Epithelial cell of prostate (primary cell): ENCODE data around the gene TEX29.

ENCODE experiments used
- DNase-seq: peaks from one replicate; pipeline ENCODE4 v3.0.0-alpha.2; 2011; ENCODE audit warnings: low read depth, low spot score
- H3K27ac ChIP-seq: fragments of 450-650 bp; 2 replicates; pipeline ENCODE4 v1.5.1; 2017; ENCODE audit warnings: mild to moderate bottlenecking

Gene TEX29

GRCh38 chr13:111288276-111288675, 32.2 kb upstream of the TEX29 start:
- no peak for DNase-seq
- H3K27ac ChIP-seq: no peak overlapping the region

GRCh38 chr13:111289251-111289650, 31.2 kb upstream of the TEX29 start:
- no peak for DNase-seq
- no peak overlapping the region for H3K27ac ChIP-seq

DNA sequence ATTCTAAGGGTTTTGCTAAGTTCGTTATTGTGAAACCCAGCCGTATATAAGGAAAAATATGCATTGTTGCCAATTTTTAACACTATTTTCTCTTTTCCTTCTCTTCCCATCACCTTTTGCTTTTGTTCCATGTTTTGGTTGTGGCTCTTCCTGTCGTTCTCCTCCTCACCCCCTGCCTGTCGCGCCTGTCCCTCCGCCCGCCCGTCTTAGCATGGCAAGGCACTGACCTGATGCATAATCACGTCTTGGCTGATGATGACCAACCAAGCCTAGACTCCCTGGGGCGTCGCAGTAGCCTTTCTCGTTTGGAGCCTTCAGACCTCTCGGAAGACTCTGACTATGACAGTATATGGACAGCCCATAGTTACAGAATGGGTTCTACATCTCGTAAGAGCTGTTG, 28.5 kb upstream of the TEX29 start:
- no peak for DNase-seq

GRCh38 chr13:111292710-111293485, 27.5 kb upstream of the TEX29 start:
- no peak for DNase-seq
- H3K27ac ChIP-seq: no peak overlapping the region

More for the DNA sequence above, 28.5 kb upstream of the TEX29 start:
- H3K27ac ChIP-seq: no peak overlapping the region

DNA sequence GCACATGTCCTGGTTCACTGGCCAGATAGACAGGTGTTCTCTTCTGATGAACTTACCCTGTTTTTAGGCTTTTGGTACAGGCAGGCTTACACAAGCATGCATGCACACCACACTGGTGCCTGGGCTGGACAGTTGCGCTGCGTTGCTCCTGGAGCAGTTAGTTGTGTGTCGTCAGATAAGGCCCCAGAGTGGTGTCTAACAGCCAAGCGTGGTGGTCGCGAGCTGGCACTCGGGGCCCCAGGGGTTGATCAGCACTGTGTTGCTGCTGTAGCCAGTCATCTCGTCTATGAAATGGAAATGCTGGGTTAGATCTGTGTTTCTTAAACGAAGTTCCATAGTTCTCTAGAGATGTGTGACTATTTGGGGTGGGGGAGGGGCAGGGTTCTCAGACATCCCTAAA, 24.6 kb upstream of the TEX29 start:
- H3K27ac ChIP-seq: no peak overlapping the region
- DNase-seq: no peak

DNA sequence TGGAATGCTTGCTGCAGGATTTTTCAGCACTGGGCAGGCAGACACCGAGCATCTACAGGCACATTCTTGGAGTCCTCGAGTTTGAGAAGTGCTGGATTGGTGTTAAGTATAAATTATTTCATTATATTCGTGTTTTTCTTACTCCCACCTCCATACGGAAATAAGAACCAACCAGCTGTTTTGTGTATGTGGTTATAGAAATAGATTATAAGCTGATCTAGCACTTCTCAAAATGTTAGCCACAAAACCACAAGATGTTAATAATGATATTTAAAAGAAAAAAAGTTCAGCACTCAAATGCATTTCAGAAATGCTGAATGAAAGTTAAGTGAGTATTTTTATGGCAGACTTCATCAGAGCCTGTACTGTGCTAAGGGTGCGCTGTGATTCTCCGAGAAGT, 24.0 kb upstream of the TEX29 start:
- no peak overlapping the region for H3K27ac ChIP-seq
- DNase-seq: no peak

- H3K27ac ChIP-seq: no peak overlapping the region
- DNase-seq: no peak
Observed at GRCh38 chr13:111298214-111298975, 22.0 kb upstream of the TEX29 start.

DNA sequence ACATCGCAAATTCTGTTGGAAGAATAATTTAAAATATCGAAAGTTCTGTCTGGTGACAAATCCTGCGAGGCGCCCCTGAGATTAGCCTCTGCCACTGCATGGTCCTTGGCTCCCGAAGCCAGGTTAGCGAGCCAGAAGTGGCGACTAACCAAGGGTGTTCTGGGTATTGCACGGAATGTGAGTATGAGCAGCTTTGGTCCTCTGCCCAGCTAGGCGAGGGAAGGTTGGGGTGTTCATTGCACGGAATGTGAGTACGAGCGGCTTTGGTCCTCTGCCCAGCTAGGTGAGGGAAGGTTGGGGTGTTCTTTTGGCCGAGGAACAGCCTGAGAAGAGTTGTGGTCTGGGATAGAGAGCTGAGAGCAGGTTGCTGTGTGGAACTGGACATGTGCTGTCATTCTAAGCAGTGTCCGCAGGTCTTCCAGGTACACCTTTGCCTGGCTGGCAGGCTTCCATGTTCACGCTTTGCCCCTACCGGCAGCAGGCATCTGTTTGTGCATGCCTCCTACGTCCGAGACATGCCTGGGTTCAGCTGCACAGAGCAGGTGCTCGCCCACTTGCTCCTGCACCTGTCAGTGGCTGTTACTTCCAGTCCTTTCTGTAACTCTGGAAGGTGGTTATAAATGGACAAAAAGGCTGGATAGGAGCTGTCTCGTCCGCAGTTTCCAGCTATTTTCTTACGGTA, 18.3 kb upstream of the TEX29 start:
- no peak overlapping the region for H3K27ac ChIP-seq
- DNase-seq: no peak

DNA sequence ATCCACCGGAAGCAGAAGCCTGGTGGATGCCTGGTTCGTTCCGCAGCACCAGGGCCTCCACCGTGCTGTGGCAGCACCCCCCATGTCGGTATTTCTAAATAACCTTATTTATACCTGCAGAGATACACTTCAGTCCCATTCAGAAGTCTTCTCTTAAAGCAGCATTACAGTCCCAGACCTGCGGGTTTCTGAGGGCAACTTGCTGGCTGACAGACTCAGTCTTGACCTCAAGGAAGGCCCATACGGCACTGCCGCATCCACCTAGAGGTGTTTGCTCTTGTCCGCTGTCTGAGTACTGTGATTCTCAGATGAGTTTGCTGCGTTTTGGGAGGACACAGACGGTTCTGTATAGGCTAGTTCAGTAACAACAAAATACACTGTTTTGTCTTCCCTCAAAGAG, 16.9 kb upstream of the TEX29 start:
- DNase-seq: no peak

DNA sequence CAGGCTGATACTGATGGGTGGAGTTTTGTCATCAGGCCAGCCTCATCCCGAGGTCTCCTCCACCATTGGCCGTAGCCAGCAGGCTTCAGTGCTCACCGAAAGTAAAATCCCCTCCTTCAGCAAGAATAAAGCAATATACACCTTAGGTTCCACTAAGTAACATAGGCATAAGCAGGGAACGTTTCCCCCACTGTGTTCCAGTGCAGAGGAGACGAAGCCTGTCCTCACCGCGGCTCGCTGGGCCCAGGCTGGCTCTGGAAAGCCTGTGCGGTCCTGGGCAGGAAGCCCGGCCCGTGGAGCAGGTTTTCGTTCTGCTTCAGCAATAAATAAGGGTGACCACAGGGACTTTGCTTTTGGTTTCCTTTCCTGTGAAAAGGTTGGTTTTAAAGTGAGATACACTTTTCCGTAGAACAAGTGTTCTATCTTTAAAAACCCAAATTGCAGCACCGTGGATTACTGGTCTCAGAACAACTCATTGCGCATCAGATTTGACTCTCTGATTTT, 16.3 kb upstream of the TEX29 start:
- no peak overlapping the region for H3K27ac ChIP-seq
- DNase-seq: no peak

More for the DNA sequence above, 16.9 kb upstream of the TEX29 start:
- H3K27ac ChIP-seq: no peak overlapping the region

DNA sequence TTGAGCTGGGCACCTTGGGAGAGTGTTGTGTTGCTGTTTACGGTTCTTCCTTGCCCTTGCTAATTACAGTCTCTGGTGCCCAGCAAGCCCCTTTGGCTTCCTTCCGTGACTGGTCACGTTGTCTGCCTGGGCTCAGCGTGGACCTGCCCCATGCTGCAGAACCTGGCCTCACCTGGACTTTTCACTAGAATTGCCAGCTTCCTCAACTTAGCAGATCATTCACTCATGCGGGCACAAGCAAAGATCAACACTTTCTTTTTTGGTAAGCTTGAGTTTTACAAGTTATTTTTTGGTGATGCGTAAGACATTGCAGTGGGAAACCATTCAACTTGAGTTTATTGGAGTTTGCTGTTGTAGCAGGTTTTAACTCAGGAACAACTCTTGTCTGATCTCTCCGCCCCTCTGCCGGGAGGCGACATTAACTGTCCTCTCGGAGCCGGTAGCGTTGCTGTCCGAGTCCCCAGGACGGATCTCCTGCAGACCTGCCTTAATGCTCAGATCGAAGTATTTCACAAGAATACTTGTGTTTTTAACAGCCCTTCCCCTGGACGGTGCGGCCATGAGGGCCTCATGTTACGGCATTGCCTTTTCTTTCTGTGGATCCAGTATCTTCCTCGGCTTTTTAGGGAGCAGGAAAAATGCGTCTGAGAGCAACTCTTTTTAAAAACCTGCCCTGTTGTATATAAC, 15.7 kb upstream of the TEX29 start:
- no peak overlapping the region for H3K27ac ChIP-seq
- no peak for DNase-seq

DNA sequence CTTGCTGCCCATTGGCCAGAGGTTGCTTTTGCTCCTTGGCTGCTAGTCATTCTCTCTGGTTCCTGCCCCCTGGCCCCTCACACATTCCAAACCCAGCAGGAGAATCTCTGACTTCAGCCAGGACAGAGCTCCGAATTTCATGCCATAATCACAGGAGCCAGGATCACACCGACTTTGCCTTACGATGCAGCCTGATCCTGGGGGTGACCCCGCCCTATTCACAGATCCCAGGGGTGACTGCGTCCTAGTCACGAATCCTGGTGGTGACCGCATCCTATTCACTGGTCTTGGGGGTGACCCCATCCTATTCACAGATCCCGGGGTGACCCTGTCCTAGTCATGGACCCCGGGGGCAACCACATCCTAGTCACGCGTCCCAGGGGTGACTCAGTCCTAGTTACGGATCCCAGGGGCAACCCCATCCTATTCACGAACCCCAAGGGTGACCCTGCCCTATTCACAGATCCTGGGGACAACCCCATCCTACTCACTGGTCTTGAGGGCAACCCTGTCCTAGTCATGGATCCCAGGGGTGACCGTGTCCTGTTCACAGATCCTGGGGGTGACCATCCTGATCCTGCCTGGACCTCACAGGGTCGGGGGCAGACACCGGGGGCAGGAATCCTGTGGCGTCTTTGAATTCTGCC, 7.4 kb upstream of the TEX29 start:
- H3K27ac ChIP-seq: no peak overlapping the region
- no peak for DNase-seq

DNA sequence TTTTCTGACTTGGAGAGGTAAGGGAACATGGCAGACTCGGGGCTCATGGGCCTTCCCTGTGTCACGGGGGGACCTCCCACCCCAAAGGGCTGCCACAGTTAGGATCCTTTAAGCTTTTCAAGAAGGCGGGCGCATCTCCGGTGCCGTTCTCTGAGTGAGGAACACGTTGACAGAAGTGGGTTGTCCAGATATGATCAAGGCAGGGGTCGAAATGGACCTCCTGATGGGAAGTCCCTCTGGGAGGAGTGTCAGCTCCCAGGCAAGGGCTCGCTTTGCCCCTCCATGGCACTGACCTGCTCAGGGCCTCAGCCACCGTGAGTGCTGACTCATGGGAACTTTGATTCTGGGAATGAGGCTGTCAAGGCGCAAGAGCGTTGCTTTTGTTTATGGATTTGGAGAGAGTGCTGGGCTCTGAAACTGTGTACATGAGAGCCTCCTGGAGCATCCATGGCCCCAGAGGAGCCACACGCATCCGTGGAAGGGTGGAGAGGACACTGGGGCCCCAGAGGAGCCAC, 6.5 kb upstream of the TEX29 start:
- no peak for DNase-seq
- H3K27ac ChIP-seq: no peak overlapping the region

DNA sequence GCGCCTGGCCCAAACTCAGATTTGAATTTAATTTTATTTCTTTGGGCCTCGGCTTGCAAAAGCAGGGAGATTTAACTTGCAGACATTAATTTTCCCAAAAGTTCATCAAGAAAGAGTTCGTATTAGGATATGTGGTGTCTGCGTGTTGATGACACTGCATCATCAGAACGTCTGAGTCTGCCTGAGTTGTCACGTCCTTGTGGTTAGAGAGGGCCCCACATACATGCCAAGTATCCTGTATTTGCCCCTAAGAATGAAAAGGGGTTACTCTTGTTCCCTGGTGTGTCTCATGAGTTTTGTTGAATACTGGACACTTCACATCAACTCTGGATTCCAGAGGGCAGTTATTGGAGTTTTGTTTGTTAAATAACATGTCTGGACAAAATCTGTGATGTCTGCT, 5.6 kb upstream of the TEX29 start:
- DNase-seq: no peak
- no peak overlapping the region for H3K27ac ChIP-seq

GRCh38 chr13:111315347-111315995, 5.0 kb upstream of the TEX29 start:
- no peak for DNase-seq
- H3K27ac ChIP-seq: no peak overlapping the region

DNA sequence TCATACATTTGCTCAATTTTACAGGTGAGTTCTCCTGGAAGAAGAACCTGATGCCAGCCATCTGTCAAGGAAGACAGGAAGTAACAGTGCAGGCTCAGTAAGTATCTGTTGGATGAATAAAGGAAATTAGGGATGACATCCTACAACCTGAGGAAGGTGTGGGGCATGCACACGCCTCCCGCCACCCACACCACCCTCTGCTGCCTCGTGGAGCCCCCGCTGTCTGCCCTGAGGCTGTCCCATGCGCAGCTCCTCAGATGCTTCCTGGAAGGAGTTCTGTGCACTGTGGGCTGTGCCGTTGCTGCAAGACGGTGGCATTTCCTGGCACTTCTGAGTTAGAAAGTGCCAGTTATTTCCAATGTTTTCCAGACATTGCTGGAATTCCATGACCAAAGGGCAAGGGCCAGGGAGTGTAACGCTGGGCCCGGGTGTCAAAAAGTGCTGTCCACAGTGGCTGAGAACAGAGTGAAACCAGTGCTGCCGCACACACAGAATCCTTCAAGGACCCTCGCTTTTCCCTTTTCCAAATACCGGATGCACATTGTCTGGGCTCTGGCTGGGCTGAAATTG, 4.2 kb upstream of the TEX29 start:
- DNase-seq: no peak
- no peak overlapping the region for H3K27ac ChIP-seq

DNA sequence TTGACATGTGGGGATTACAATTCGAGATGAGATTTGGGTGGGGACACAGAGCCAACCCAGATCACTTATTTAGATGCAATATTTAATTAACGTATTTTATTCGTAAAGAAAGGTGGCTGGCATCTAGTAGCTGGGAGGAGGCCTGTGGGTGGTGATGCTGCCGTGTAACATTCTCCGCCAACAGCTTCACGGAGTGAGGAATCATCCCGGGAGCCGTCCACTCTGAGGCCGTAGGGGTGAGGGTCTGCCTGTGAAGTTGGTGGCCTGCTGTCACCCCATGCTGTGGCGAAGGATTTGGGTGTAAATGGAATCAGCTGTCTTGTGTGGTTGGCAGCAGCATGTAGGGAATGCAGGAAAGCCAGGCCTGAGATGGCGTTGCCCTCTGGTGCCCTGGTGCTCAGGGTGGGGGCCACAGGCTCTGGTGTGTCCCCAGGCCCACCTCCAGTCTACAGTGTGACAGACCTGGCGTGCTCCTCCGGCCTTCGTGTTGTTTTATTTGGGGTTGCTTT, 3.3 kb upstream of the TEX29 start:
- H3K27ac ChIP-seq: no peak overlapping the region
- no peak for DNase-seq

- no peak for DNase-seq
- H3K27ac ChIP-seq: no peak overlapping the region
Observed at GRCh38 chr13:111317571-111318345, 2.7 kb upstream of the TEX29 start.
